GM23338 (cell line): ENCODE results near the gene DR1. TPM values are rescaled to one million over a fixed set of nuclear protein-coding genes. Genes with fewer than 3 reads are reported as not detected.

ENCODE experiments used
- ATAC-seq: fragments of 200-7000 bp; cut with Tn5 transposase; 3 replicates; pipeline ENCODE4 v1.9.1; 2020
- DNase-seq: peaks from one replicate; pipeline ENCODE4 v3.0.0-alpha.2; 2015; ENCODE audit warnings: low spot score
- H2AFZ ChIP-seq: fragments of 200-600 bp; sonication (generic); 2 replicates; pipeline ENCODE4 v1.8.0; 2016; ENCODE audit warnings: antibody characterized with exemption, mild to moderate bottlenecking, moderate library complexity
- H3F3A ChIP-seq: fragments of 200-600 bp; sonication (generic); replicated peaks from 2 replicates; pipeline ENCODE4 v1.8.0; 2017; ENCODE audit warnings: antibody characterized with exemption, mixed run types, low read depth
- H3K27ac ChIP-seq: fragments of 200-600 bp; sonication (generic); 2 replicates; pipeline ENCODE4 v1.6.1; 2016; ENCODE audit warnings: low read depth
- H3K27me3 ChIP-seq: fragments of 200-600 bp; sonication (generic); 2 replicates; pipeline ENCODE4 v1.8.0; 2016; ENCODE audit warnings: mild to moderate bottlenecking, mixed run types, moderate library complexity; ENCODE audit not compliant: insufficient read depth
- H3K36me3 ChIP-seq: fragments of 200-600 bp; sonication (generic); 2 replicates; pipeline ENCODE4 v1.8.0; 2016; ENCODE audit warnings: mild to moderate bottlenecking; ENCODE audit not compliant: insufficient read depth
- H3K4me1 ChIP-seq: fragments of 200-600 bp; sonication (generic); 2 replicates; pipeline ENCODE4 v1.8.0; 2016; ENCODE audit warnings: mild to moderate bottlenecking, moderate library complexity; ENCODE audit not compliant: insufficient read depth
- H3K4me2 ChIP-seq: fragments of 200-600 bp; sonication (generic); 2 replicates; pipeline ENCODE4 v1.7.1; 2017; ENCODE audit warnings: mixed run types
- H3K4me3 ChIP-seq: fragments of 200-600 bp; sonication (generic); 2 replicates; pipeline ENCODE4 v1.6.1; 2016; ENCODE audit warnings: mixed run types
- H3K79me2 ChIP-seq: fragments of 200-600 bp; sonication (generic); replicated peaks from 2 replicates; pipeline ENCODE4 v1.8.0; 2017; ENCODE audit warnings: mild to moderate bottlenecking; ENCODE audit not compliant: insufficient read depth
- H3K9me2 ChIP-seq: fragments of 200-600 bp; sonication (generic); 2 replicates; pipeline ENCODE4 v1.8.0; 2017; ENCODE audit not compliant: insufficient read depth
- H4K20me1 ChIP-seq: fragments of 200-600 bp; sonication (generic); replicated peaks from 2 replicates; pipeline ENCODE4 v1.8.0; 2017; ENCODE audit warnings: mild to moderate bottlenecking; ENCODE audit not compliant: insufficient read depth
- H3K27ac Mint-ChIP-seq: 2 replicates; pipeline ENCODE4 v1.8.0; 2020; ENCODE audit warnings: inconsistent platforms, mild to moderate bottlenecking, moderate library complexity, mixed read lengths
- H3K27me3 Mint-ChIP-seq: 3 replicates; pipeline ENCODE4 v1.8.0; 2022; ENCODE audit warnings: low read depth, mild to moderate bottlenecking, moderate library complexity, mixed read lengths, inconsistent platforms; ENCODE audit not compliant: insufficient read depth, poor library complexity
- H3K36me3 Mint-ChIP-seq: 3 replicates; pipeline ENCODE4 v1.8.0; 2021; ENCODE audit warnings: low read depth, mild to moderate bottlenecking, inconsistent platforms, moderate library complexity, mixed read lengths
- H3K4me1 Mint-ChIP-seq: 3 replicates; pipeline ENCODE4 v1.8.0; 2020; ENCODE audit warnings: mild to moderate bottlenecking, inconsistent platforms, mixed read lengths
- H3K4me3 Mint-ChIP-seq: 3 replicates; pipeline ENCODE4 v1.8.0; 2021; ENCODE audit warnings: moderate library complexity, mild to moderate bottlenecking, inconsistent platforms, mixed read lengths
- H3K9me3 Mint-ChIP-seq: 3 replicates; pipeline ENCODE4 v1.8.0; 2020; ENCODE audit warnings: moderate library complexity, mild to moderate bottlenecking, inconsistent platforms, mixed read lengths
- CREB1 ChIP-seq: fragments of 250-450 bp; sonication (Bioruptor Pico); IDR thresholded peaks from 2 replicates; pipeline ENCODE4 v1.5.0; 2020; ENCODE audit warnings: low read depth, mild to moderate bottlenecking, moderate library complexity
- EZH2 ChIP-seq: fragments of 200-600 bp; sonication (generic); IDR thresholded peaks from one replicate; pipeline ENCODE4 v1.8.0; 2017; ENCODE audit warnings: antibody characterized with exemption, mild to moderate bottlenecking, low read depth; ENCODE audit not compliant: unreplicated experiment
- EZH2phosphoT487 ChIP-seq: fragments of 200-600 bp; sonication (generic); IDR thresholded peaks from one replicate; pipeline ENCODE4 v1.8.1; 2018; ENCODE audit warnings: antibody characterized with exemption; ENCODE audit not compliant: unreplicated experiment
- JUNB ChIP-seq: IDR thresholded peaks from one replicate; pipeline ENCODE4 v1.6.1; 2016; ENCODE audit warnings: antibody characterized with exemption; ENCODE audit not compliant: unreplicated experiment
- NANOG ChIP-seq: IDR thresholded peaks from 2 replicates; pipeline ENCODE4 v1.6.1; 2016; ENCODE audit warnings: antibody characterized with exemption, borderline replicate concordance
- POLR2AphosphoS5 ChIP-seq: IDR thresholded peaks from 2 replicates; pipeline ENCODE4 v1.6.1; 2016; ENCODE audit warnings: antibody characterized with exemption, low read depth
- STAT1 ChIP-seq: IDR thresholded peaks from one replicate; pipeline ENCODE4 v1.6.1; 2016; ENCODE audit warnings: antibody characterized with exemption; ENCODE audit not compliant: unreplicated experiment
- ZNF114 ChIP-seq: fragments of 250-450 bp; sonication (Bioruptor Pico); IDR thresholded peaks from 2 replicates; pipeline ENCODE4 v1.5.0; 2020; ENCODE audit warnings: mild to moderate bottlenecking, moderate library complexity
- ZNF331 ChIP-seq: fragments of 250-450 bp; sonication (Bioruptor Pico); IDR thresholded peaks from 2 replicates; pipeline ENCODE4 v1.5.0; 2020; ENCODE audit warnings: low read depth, mild to moderate bottlenecking, moderate library complexity
- polyA plus RNA-seq: library from polyadenylated mRNA; unstranded; fragments of >200 nt; fragmentation: Nextera tagmentation; extraction: Ambion mirVana; gene quantifications from 2 replicates; pipeline ENCODE4 v1.2.1, GENCODE V29; 2016
- total RNA-seq: library from RNA; depleted of rRNA; stranded (reverse); fragments of >200 nt; shearing (Covaris generic); gene quantifications from 2 replicates; pipeline ENCODE4 v1.2.3, GENCODE V29; 2014
- TF ChIP-seq, protein P1 (sequence below): fragments of 250-450 bp; sonication (Bioruptor Pico); IDR thresholded peaks from 2 replicates; pipeline ENCODE4 v1.5.0; 2020; ENCODE audit warnings: mild to moderate bottlenecking, moderate library complexity
- TF ChIP-seq, protein P2 (sequence below), 2 experiments: fragments of 200-600 bp in 1 of 2; sonication (generic) in 1 of 2; conservative IDR thresholded peaks; 2 replicates each; pipeline versions ENCODE4 v1.5.1 to v1.6.1; 2016 to 2017; ENCODE audit warnings: antibody characterized with exemption in 2 of 2, low read depth in 2 of 2, mild to moderate bottlenecking in 2 of 2, moderate library complexity in 1 of 2
- TF ChIP-seq, protein P3 (sequence below): IDR thresholded peaks from one replicate; pipeline ENCODE4 v1.6.1; 2018; ENCODE audit warnings: antibody characterized with exemption; ENCODE audit not compliant: unreplicated experiment
- TF ChIP-seq, protein P4 (sequence below): IDR thresholded peaks from 2 replicates; pipeline ENCODE4 v1.6.1; 2016; ENCODE audit warnings: antibody characterized with exemption

Gene DR1
- total and polyA plus RNA-seq, 2 experiments from 2014 or later = 20.9 to 61.2 TPM

DNA sequence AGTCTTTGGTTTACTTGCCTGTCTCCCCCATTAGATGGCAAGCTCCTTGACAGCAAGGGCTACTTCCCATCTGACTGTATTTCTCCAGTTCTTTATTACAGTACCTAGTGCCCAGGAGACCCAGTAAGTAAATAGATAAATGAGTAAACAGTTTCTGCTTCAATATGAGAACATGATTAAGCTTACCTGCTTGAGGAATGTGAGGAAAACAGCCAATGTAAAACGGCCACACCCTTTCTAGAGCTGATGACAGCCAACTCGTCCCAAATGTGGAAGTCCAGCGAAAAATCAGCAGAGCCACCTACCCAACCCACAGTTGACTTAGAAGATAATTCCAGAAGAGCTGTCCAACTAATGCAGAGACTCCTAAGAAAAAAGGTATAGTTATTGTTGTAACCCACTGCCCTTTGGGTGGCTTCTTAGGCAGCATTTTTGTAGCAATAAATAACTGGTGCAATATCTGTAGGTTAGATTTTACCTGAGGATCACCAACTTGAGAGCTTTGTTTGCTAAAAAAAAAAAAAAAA lies 6.5 kb upstream of the DR1 start:
- ATAC-seq (no peak), DNase-seq (no peak)
- Histone ChIP-seq H3K4me3 (no peak overlapping the region), H3K36me3 (no peaks in the 10 kb centered on the region), H3K79me2 (no peaks in the 10 kb centered on the region), H2AFZ (no peak overlapping the region), H3K4me1 (peaks cover 18% of the 10 kb centered on the region), H3F3A (no peaks in the 10 kb centered on the region), H3K27ac (no peak overlapping the region), H4K20me1 (no peaks in the 10 kb centered on the region), H3K27me3 (no peaks in the 10 kb centered on the region), H3K9me2 (no peaks in the 10 kb centered on the region), H3K4me2 (no peak overlapping the region)
- H3K27ac Mint-ChIP-seq = no peak overlapping the region
- no peaks in the 10 kb centered on the region for H3K27me3 Mint-ChIP-seq
- no peaks in the 10 kb centered on the region for H3K9me3 Mint-ChIP-seq
- H3K4me1 Mint-ChIP-seq = peaks cover 4% of the 10 kb centered on the region; the same call in 2 of the 3 replicates
- no peak for TF ChIP-seq CREB1 (CRISPR knock-in tag)
- no peak for TF ChIP-seq STAT1
- TF ChIP-seq, protein P1, sequence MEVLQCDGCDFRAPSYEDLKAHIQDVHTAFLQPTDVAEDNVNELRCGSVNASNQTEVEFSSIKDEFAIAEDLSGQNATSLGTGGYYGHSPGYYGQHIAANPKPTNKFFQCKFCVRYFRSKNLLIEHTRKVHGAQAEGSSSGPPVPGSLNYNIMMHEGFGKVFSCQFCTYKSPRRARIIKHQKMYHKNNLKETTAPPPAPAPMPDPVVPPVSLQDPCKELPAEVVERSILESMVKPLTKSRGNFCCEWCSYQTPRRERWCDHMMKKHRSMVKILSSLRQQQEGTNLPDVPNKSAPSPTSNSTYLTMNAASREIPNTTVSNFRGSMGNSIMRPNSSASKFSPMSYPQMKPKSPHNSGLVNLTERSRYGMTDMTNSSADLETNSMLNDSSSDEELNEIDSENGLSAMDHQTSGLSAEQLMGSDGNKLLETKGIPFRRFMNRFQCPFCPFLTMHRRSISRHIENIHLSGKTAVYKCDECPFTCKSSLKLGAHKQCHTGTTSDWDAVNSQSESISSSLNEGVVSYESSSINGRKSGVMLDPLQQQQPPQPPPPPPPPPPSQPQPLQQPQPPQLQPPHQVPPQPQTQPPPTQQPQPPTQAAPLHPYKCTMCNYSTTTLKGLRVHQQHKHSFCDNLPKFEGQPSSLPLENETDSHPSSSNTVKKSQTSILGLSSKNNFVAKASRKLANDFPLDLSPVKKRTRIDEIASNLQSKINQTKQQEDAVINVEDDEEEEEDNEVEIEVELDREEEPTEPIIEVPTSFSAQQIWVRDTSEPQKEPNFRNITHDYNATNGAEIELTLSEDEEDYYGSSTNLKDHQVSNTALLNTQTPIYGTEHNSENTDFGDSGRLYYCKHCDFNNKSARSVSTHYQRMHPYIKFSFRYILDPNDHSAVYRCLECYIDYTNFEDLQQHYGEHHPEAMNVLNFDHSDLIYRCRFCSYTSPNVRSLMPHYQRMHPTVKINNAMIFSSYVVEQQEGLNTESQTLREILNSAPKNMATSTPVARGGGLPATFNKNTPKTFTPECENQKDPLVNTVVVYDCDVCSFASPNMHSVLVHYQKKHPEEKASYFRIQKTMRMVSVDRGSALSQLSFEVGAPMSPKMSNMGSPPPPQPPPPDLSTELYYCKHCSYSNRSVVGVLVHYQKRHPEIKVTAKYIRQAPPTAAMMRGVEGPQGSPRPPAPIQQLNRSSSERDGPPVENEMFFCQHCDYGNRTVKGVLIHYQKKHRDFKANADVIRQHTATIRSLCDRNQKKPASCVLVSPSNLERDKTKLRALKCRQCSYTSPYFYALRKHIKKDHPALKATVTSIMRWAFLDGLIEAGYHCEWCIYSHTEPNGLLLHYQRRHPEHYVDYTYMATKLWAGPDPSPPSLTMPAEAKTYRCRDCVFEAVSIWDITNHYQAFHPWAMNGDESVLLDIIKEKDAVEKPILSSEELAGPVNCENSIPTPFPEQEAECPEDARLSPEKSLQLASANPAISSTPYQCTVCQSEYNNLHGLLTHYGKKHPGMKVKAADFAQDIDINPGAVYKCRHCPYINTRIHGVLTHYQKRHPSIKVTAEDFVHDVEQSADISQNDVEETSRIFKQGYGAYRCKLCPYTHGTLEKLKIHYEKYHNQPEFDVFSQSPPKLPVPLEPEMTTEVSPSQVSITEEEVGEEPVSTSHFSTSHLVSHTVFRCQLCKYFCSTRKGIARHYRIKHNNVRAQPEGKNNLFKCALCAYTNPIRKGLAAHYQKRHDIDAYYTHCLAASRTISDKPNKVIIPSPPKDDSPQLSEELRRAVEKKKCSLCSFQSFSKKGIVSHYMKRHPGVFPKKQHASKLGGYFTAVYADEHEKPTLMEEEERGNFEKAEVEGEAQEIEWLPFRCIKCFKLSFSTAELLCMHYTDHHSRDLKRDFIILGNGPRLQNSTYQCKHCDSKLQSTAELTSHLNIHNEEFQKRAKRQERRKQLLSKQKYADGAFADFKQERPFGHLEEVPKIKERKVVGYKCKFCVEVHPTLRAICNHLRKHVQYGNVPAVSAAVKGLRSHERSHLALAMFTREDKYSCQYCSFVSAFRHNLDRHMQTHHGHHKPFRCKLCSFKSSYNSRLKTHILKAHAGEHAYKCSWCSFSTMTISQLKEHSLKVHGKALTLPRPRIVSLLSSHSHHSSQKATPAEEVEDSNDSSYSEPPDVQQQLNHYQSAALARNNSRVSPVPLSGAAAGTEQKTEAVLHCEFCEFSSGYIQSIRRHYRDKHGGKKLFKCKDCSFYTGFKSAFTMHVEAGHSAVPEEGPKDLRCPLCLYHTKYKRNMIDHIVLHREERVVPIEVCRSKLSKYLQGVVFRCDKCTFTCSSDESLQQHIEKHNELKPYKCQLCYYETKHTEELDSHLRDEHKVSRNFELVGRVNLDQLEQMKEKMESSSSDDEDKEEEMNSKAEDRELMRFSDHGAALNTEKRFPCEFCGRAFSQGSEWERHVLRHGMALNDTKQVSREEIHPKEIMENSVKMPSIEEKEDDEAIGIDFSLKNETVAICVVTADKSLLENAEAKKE = no peak
- TF ChIP-seq NANOG = no peak
- TF ChIP-seq EZH2 = no peak
- TF ChIP-seq, protein P2, sequence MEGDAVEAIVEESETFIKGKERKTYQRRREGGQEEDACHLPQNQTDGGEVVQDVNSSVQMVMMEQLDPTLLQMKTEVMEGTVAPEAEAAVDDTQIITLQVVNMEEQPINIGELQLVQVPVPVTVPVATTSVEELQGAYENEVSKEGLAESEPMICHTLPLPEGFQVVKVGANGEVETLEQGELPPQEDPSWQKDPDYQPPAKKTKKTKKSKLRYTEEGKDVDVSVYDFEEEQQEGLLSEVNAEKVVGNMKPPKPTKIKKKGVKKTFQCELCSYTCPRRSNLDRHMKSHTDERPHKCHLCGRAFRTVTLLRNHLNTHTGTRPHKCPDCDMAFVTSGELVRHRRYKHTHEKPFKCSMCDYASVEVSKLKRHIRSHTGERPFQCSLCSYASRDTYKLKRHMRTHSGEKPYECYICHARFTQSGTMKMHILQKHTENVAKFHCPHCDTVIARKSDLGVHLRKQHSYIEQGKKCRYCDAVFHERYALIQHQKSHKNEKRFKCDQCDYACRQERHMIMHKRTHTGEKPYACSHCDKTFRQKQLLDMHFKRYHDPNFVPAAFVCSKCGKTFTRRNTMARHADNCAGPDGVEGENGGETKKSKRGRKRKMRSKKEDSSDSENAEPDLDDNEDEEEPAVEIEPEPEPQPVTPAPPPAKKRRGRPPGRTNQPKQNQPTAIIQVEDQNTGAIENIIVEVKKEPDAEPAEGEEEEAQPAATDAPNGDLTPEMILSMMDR (conservative IDR thresholded peaks at IDR 0.05; ENCODE audit: low read depth in 2 of 2) = no peak
- TF ChIP-seq JUNB = no peak
- no peak for TF ChIP-seq ZNF114
- TF ChIP-seq EZH2phosphoT487 = no peak
- TF ChIP-seq, protein P3, sequence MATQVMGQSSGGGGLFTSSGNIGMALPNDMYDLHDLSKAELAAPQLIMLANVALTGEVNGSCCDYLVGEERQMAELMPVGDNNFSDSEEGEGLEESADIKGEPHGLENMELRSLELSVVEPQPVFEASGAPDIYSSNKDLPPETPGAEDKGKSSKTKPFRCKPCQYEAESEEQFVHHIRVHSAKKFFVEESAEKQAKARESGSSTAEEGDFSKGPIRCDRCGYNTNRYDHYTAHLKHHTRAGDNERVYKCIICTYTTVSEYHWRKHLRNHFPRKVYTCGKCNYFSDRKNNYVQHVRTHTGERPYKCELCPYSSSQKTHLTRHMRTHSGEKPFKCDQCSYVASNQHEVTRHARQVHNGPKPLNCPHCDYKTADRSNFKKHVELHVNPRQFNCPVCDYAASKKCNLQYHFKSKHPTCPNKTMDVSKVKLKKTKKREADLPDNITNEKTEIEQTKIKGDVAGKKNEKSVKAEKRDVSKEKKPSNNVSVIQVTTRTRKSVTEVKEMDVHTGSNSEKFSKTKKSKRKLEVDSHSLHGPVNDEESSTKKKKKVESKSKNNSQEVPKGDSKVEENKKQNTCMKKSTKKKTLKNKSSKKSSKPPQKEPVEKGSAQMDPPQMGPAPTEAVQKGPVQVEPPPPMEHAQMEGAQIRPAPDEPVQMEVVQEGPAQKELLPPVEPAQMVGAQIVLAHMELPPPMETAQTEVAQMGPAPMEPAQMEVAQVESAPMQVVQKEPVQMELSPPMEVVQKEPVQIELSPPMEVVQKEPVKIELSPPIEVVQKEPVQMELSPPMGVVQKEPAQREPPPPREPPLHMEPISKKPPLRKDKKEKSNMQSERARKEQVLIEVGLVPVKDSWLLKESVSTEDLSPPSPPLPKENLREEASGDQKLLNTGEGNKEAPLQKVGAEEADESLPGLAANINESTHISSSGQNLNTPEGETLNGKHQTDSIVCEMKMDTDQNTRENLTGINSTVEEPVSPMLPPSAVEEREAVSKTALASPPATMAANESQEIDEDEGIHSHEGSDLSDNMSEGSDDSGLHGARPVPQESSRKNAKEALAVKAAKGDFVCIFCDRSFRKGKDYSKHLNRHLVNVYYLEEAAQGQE = no peak
- no peak for TF ChIP-seq POLR2AphosphoS5
- no peak for TF ChIP-seq ZNF331
- TF ChIP-seq, protein P4, sequence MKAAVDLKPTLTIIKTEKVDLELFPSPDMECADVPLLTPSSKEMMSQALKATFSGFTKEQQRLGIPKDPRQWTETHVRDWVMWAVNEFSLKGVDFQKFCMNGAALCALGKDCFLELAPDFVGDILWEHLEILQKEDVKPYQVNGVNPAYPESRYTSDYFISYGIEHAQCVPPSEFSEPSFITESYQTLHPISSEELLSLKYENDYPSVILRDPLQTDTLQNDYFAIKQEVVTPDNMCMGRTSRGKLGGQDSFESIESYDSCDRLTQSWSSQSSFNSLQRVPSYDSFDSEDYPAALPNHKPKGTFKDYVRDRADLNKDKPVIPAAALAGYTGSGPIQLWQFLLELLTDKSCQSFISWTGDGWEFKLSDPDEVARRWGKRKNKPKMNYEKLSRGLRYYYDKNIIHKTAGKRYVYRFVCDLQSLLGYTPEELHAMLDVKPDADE = no peak
- no peak overlapping the region for H3K4me3 Mint-ChIP-seq
- H3K36me3 Mint-ChIP-seq = peaks cover 9% of the 10 kb centered on the region; the same call in 2 of the 3 replicates
